H1 (cell line): ENCODE results near the gene JDP2. TPM values are rescaled to one million over a fixed set of nuclear protein-coding genes. Genes with fewer than 3 reads are reported as not detected.

Experiments
- BACH1 ChIP-seq: IDR thresholded peaks from 2 replicates; pipeline ENCODE4 v1.6.1; 2012; ENCODE audit warnings: low read length, improper control_type of control experiment
- BCL11A ChIP-seq, 2 experiments: IDR thresholded peaks; one replicate each; pipeline ENCODE4 v1.6.1; 2011; ENCODE audit warnings: low read depth in 2 of 2, low read length in 2 of 2, mild to moderate bottlenecking in 2 of 2
- GABPA ChIP-seq: IDR thresholded peaks from 2 replicates; pipeline ENCODE4 v1.6.1; 2011; ENCODE audit warnings: mild to moderate bottlenecking, low read length, moderate library complexity, borderline replicate concordance; ENCODE audit not compliant: insufficient read depth
- MAFK ChIP-seq: IDR thresholded peaks from 2 replicates; pipeline ENCODE4 v1.6.1; 2012; ENCODE audit warnings: low read depth, mild to moderate bottlenecking, improper control_type of control experiment, low read length
- POLR2AphosphoS5 ChIP-seq: IDR thresholded peaks from 2 replicates; pipeline ENCODE4 v1.6.1; 2011; ENCODE audit warnings: low read depth, low read length
- SAP30 ChIP-seq: fragments of 300-600 bp; sonication (generic); IDR thresholded peaks from 2 replicates; pipeline ENCODE4 v1.7.1; 2012; ENCODE audit warnings: low read length, moderate library complexity, mild to moderate bottlenecking, inconsistent platforms; ENCODE audit not compliant: insufficient read depth, insufficient replicate concordance
- SP4 ChIP-seq: IDR thresholded peaks from 2 replicates; pipeline ENCODE4 v1.6.1; 2012; ENCODE audit warnings: low read length, inconsistent platforms
- polyA plus RNA-seq, 7 experiments: library from polyadenylated mRNA; depleted of rRNA in 3 of 7; stranded (reverse) in 5 of 7; unstranded in 2 of 7; fragments of >200 nt in 5 of 7; fragments of 200-250 nt in 2 of 7; gene quantifications; 1 replicate in 5 of 7; 2 replicates in 1 of 7; 4 replicates in 1 of 7; pipeline versions ENCODE4 v1.2.1 to v1.2.3, GENCODE V29; 2011 to 2013; ENCODE audit warnings: missing spikeins in 2 of 7, mixed read lengths in 2 of 7
- total RNA-seq: library from RNA; stranded (reverse); fragmentation: NEBNext Ultra II Directional; extraction: Animal tissue kit (Norgen Biotek cat#: 25700); gene quantifications from 2 replicates; pipeline ENCODE4 v1.2.1, GENCODE V29; 2021

JDP2 gene
- total and polyA plus RNA-seq, 2 of the 8 experiments (the other 6 are each of a cell fraction or from before 2014, with no cell fraction given), result 8.9 to 27.2 TPM

- no peak for TF ChIP-seq POLR2AphosphoS5
- no peak for TF ChIP-seq BCL11A (IDR thresholded peaks at IDR 0.05; ENCODE audit: low read depth in 2 of 2, low read length in 2 of 2)
- TF ChIP-seq GABPA, result no peak
- TF ChIP-seq SAP30, result no peak
- TF ChIP-seq BACH1, result no peak
- no peak for TF ChIP-seq MAFK
- TF ChIP-seq SP4, result no peak
Measured at GRCh38 chr14:75469606-75470237, 41.9 kb downstream of the JDP2 start (continued).
